PC-3 (cell line): ENCODE data around the gene PPFIBP2. TPM values are rescaled to one million over a fixed set of nuclear protein-coding genes. Genes with fewer than 3 reads are reported as not detected.

ENCODE experiments used
- ATAC-seq: fragments of 200-7000 bp; cut with Tn5 transposase; 2 replicates; pipeline ENCODE4 v1.9.1; 2020; ENCODE audit warnings: mild to moderate bottlenecking, moderate library complexity
- BruUV-seq: library from RNA; stranded (reverse); fragments of 400-500 nt; replicated peaks from 2 replicates; lab custom pipeline; 2021; lab: Mats Ljungman, UMichigan
- CTCF ChIA-PET: fragments of 300-600 bp; sonication (Branson Sonifier 250); formaldehyde crosslinking; loops from one replicate; lab custom pipeline; 2022; ENCODE audit warnings: antibody characterized with exemption; lab: Charles Lee
- POLR2A ChIA-PET: fragments of 300-600 bp; sonication (Branson Sonifier 250); formaldehyde crosslinking; loops from one replicate; lab custom pipeline; 2022; ENCODE audit warnings: antibody characterized with exemption; ENCODE audit not compliant: unreplicated experiment; lab: Charles Lee
- DNase-seq: peaks from one replicate; pipeline ENCODE4 v3.0.0-alpha.2; 2015
- H2AFZ ChIP-seq: fragments of 300-600 bp; sonication (generic); 2 replicates; pipeline ENCODE4 v1.6.0; 2016; ENCODE audit warnings: antibody characterized with exemption, low read length
- H3F3A ChIP-seq: fragments of 300-600 bp; sonication (generic); one replicate; pipeline ENCODE4 v1.6.0; 2017; ENCODE audit warnings: antibody characterized with exemption, low read length, control low read depth, mild to moderate bottlenecking; ENCODE audit not compliant: unreplicated experiment
- H3K27ac ChIP-seq: fragments of 300-600 bp; sonication (generic); 2 replicates; pipeline ENCODE4 v1.5.1; 2016; ENCODE audit warnings: mild to moderate bottlenecking, low read length
- H3K27me3 ChIP-seq: fragments of 300-600 bp; sonication (generic); 2 replicates; pipeline ENCODE4 v1.6.1; 2016; ENCODE audit warnings: low read length, mixed read lengths
- H3K36me3 ChIP-seq: fragments of 300-600 bp; sonication (generic); 2 replicates; pipeline ENCODE4 v1.6.1; 2016; ENCODE audit warnings: low read depth, mixed run types, low read length, mixed read lengths
- H3K4me1 ChIP-seq: fragments of 300-600 bp; sonication (generic); 2 replicates; pipeline ENCODE4 v1.5.1; 2016; ENCODE audit warnings: low read length; ENCODE audit not compliant: insufficient read depth
- H3K4me2 ChIP-seq: fragments of 300-600 bp; sonication (generic); 2 replicates; pipeline ENCODE4 v1.6.0; 2016; ENCODE audit warnings: low read length
- H3K4me3 ChIP-seq: fragments of 300-600 bp; sonication (generic); 2 replicates; pipeline ENCODE4 v1.5.1; 2016; ENCODE audit warnings: mild to moderate bottlenecking, low read length, mixed read lengths
- H3K79me2 ChIP-seq: fragments of 300-600 bp; sonication (generic); 2 replicates; pipeline ENCODE4 v1.6.1; 2017; ENCODE audit warnings: low read length, mixed read lengths
- H3K9ac ChIP-seq: fragments of 300-600 bp; sonication (generic); 2 replicates; pipeline ENCODE4 v1.6.0; 2016; ENCODE audit warnings: mild to moderate bottlenecking, low read length
- H3K9me2 ChIP-seq: fragments of 300-600 bp; sonication (generic); replicated peaks from 2 replicates; pipeline ENCODE4 v1.6.1; 2016; ENCODE audit warnings: mixed run types, low read length, mixed read lengths
- H3K9me3 ChIP-seq: fragments of 300-600 bp; sonication (generic); 2 replicates; pipeline ENCODE4 v1.6.1; 2016; ENCODE audit warnings: low read length, mixed read lengths
- H4K20me1 ChIP-seq: fragments of 300-600 bp; sonication (generic); 2 replicates; pipeline ENCODE4 v1.6.1; 2016; ENCODE audit warnings: low read length, mixed read lengths
- CTCF ChIP-seq: fragments of 300-600 bp; sonication (generic); conservative IDR thresholded peaks from 2 replicates; pipeline ENCODE4 v1.5.1; 2017; ENCODE audit warnings: antibody characterized with exemption, low read depth, mild to moderate bottlenecking, low read length
- EZH2 ChIP-seq: fragments of 300-600 bp; sonication (generic); IDR thresholded peaks from one replicate; pipeline ENCODE4 v1.6.1; 2017; ENCODE audit warnings: antibody characterized with exemption, mild to moderate bottlenecking, low read length; ENCODE audit not compliant: unreplicated experiment
- EZH2phosphoT487 ChIP-seq: fragments of 300-600 bp; sonication (generic); IDR thresholded peaks from 2 replicates; pipeline ENCODE4 v1.6.1; 2018; ENCODE audit warnings: mild to moderate bottlenecking, antibody characterized with exemption, low read length, borderline replicate concordance
- intact Hi-C: fragments of 100-400 bp; cut with micrococcal nuclease; formaldehyde crosslinking; loops from 2 replicates; pipeline ENCODE4 v1.9.0; 2023
- total RNA-seq: library from RNA; depleted of rRNA; stranded (reverse); fragments of >200 nt; gene quantifications from 2 replicates; pipeline ENCODE4 v1.2.3, GENCODE V29; 2014

The PPFIBP2 gene
- total RNA-seq, 1 experiment from 2014 or later: 3.2 TPM

- ChIA-PET CTCF (no interaction called here), POLR2A (no interaction called here)
- ATAC-seq (no peak), DNase-seq (peak; percentile 55)
- H3K9me3 ChIP-seq: no peaks in the 10 kb centered on the region
- no peaks in the 10 kb centered on the region for H3K27me3 ChIP-seq
- H3K9ac ChIP-seq: no peak overlapping the region
- H3K9me2 ChIP-seq: no peaks in the 10 kb centered on the region
- intact Hi-C loops: no loop called here
- no peak overlapping the region for H2AFZ ChIP-seq
- no peak overlapping the region for H3K4me2 ChIP-seq
- H3F3A ChIP-seq: no peaks in the 10 kb centered on the region
- no peaks in the 10 kb centered on the region for H3K79me2 ChIP-seq
- no TSS peak for BruUV-seq
- no peak for TF ChIP-seq EZH2phosphoT487
- no peak for TF ChIP-seq EZH2
- TF ChIP-seq CTCF: no peak
- H3K4me1 ChIP-seq: no peaks in the 10 kb centered on the region
- H3K36me3 ChIP-seq: no peaks in the 10 kb centered on the region
- no peaks in the 10 kb centered on the region for H4K20me1 ChIP-seq
- H3K4me3 ChIP-seq: no peak overlapping the region
- no peak overlapping the region for H3K27ac ChIP-seq
Measured at GRCh38 chr11:7651140-7651551, 137.3 kb downstream of the PPFIBP2 start.

GRCh38 chr11:7651700-7652099, 137.9 kb downstream of the PPFIBP2 start:
- no peak for TF ChIP-seq CTCF
- no peak for TF ChIP-seq EZH2
- no peak for TF ChIP-seq EZH2phosphoT487

GRCh38 chr11:7654195-7654705, 140.5 kb downstream of the PPFIBP2 start:
- DNase-seq: no peak

More at GRCh38 chr11:7651700-7652099, 137.9 kb downstream of the PPFIBP2 start:
- DNase-seq: no peak
- no peak overlapping the region for H3K27ac ChIP-seq
- BruUV-seq: no TSS peak
- no peaks in the 10 kb centered on the region for H3K9me2 ChIP-seq
- H3K79me2 ChIP-seq: no peaks in the 10 kb centered on the region
- H3K27me3 ChIP-seq: no peaks in the 10 kb centered on the region
- no peaks in the 10 kb centered on the region for H3K9me3 ChIP-seq
- ATAC-seq: no peak
- H3K9ac ChIP-seq: no peak overlapping the region
- no peaks in the 10 kb centered on the region for H4K20me1 ChIP-seq
- CTCF ChIA-PET: no interaction called here
- POLR2A ChIA-PET: no interaction called here
- no peaks in the 10 kb centered on the region for H3K36me3 ChIP-seq
- no peaks in the 10 kb centered on the region for H3K4me1 ChIP-seq
- H2AFZ ChIP-seq: no peak overlapping the region
- H3K4me2 ChIP-seq: no peak overlapping the region
- no peak overlapping the region for H3K4me3 ChIP-seq
- intact Hi-C loops: no loop called here
- H3F3A ChIP-seq: no peaks in the 10 kb centered on the region

More at GRCh38 chr11:7654195-7654705, 140.5 kb downstream of the PPFIBP2 start:
- Histone ChIP-seq H3K9me3 (no peaks in the 10 kb centered on the region), H3K9me2 (no peaks in the 10 kb centered on the region), H3K27ac (no peak overlapping the region), H3F3A (no peaks in the 10 kb centered on the region), H4K20me1 (no peaks in the 10 kb centered on the region), H3K4me1 (no peaks in the 10 kb centered on the region), H3K4me2 (no peak overlapping the region), H3K27me3 (no peaks in the 10 kb centered on the region), H3K36me3 (no peaks in the 10 kb centered on the region), H3K79me2 (no peaks in the 10 kb centered on the region), H3K9ac (no peak overlapping the region), H2AFZ (no peak overlapping the region), H3K4me3 (no peak overlapping the region)
- no TSS peak for BruUV-seq
- ChIA-PET POLR2A (no interaction called here), CTCF (no interaction called here)
- TF ChIP-seq EZH2phosphoT487: no peak
- no peak for TF ChIP-seq CTCF
- no peak for ATAC-seq
- intact Hi-C loops: no loop called here
